ENCODE data around the gene PHIP. TPM values are rescaled to one million over a fixed set of nuclear protein-coding genes. Genes with fewer than 3 reads are reported as not detected.

Gene PHIP
- total RNA-seq, 1 experiment from 2014 or later, result 26.5 TPM

GRCh38 chr6:78984225-78984950, 93.7 kb downstream of the PHIP start:
- no peak for DNase-seq (ENCODE audit: unreplicated experiment)
- H3K9me3 Mint-ChIP-seq (ENCODE audit: unreplicated experiment), result no peaks in the 10 kb centered on the region
- H3K4me3 Mint-ChIP-seq (ENCODE audit: unreplicated experiment), result no peak overlapping the region
- POLR2A ChIA-PET, result interaction anchor here (0.9 kb wide), 1 partner anchor 15 kb away, joined by 3 read pairs; no protein-coding TSS in a partner anchor
- no peak for TF ChIP-seq CTCF (IDR thresholded peaks at IDR 0.05; ENCODE audit: unreplicated experiment)
- H3K27ac Mint-ChIP-seq (ENCODE audit: low read depth, unreplicated experiment), result no peak overlapping the region
- no peaks in the 10 kb centered on the region for H3K27me3 Mint-ChIP-seq (ENCODE audit: insufficient read depth, unreplicated experiment)
- no peaks in the 10 kb centered on the region for H3K4me1 Mint-ChIP-seq (ENCODE audit: insufficient read depth, unreplicated experiment)
- BruUV-seq (replicated peaks), result no TSS peak
- H3K36me3 Mint-ChIP-seq (ENCODE audit: insufficient read depth, unreplicated experiment), result peaks cover 85% of the 10 kb centered on the region
- intact Hi-C loops (cut with micrococcal nuclease), result no loop called here
- CTCF ChIA-PET, result interaction anchor here (0.6 kb wide), 1 partner anchor 18 kb away, joined by 3 read pairs; no protein-coding TSS in a partner anchor

- CTCF ChIA-PET, result no interaction called here
Measured at GRCh38 chr6:78967191-78967590, 110.9 kb downstream of the PHIP start.

GRCh38 chr6:78966542-78966941, 111.5 kb downstream of the PHIP start:
- no peak overlapping the region for H3K4me3 Mint-ChIP-seq (ENCODE audit: unreplicated experiment)
- H3K27ac Mint-ChIP-seq (ENCODE audit: low read depth, unreplicated experiment), result peak overlapping the region; percentile 35
- no peaks in the 10 kb centered on the region for H3K4me1 Mint-ChIP-seq (ENCODE audit: insufficient read depth, unreplicated experiment)
- H3K9me3 Mint-ChIP-seq (ENCODE audit: unreplicated experiment), result no peaks in the 10 kb centered on the region
- no TSS peak for BruUV-seq (replicated peaks)
- H3K27me3 Mint-ChIP-seq (ENCODE audit: insufficient read depth, unreplicated experiment), result no peaks in the 10 kb centered on the region
- intact Hi-C loops (cut with micrococcal nuclease), result no loop called here
- no peak for DNase-seq (ENCODE audit: unreplicated experiment)
- no peak for TF ChIP-seq CTCF (IDR thresholded peaks at IDR 0.05; ENCODE audit: unreplicated experiment)
- CTCF ChIA-PET, result no interaction called here
- POLR2A ChIA-PET, result no interaction called here
- H3K36me3 Mint-ChIP-seq (ENCODE audit: insufficient read depth, unreplicated experiment), result peaks cover 91% of the 10 kb centered on the region

More at GRCh38 chr6:78967191-78967590, 110.9 kb downstream of the PHIP start:
- no peaks in the 10 kb centered on the region for H3K9me3 Mint-ChIP-seq (ENCODE audit: unreplicated experiment)
- H3K27ac Mint-ChIP-seq (ENCODE audit: low read depth, unreplicated experiment), result no peak overlapping the region
- no peaks in the 10 kb centered on the region for H3K27me3 Mint-ChIP-seq (ENCODE audit: insufficient read depth, unreplicated experiment)
- H3K4me3 Mint-ChIP-seq (ENCODE audit: unreplicated experiment), result no peak overlapping the region
- no TSS peak for BruUV-seq (replicated peaks)
- intact Hi-C loops (cut with micrococcal nuclease), result loop anchor here (1.0 kb wide), 1 partner anchor 38 kb away; no protein-coding TSS in a partner anchor
- H3K4me1 Mint-ChIP-seq (ENCODE audit: insufficient read depth, unreplicated experiment), result no peaks in the 10 kb centered on the region
- TF ChIP-seq CTCF (IDR thresholded peaks at IDR 0.05; ENCODE audit: unreplicated experiment), result no peak
- H3K36me3 Mint-ChIP-seq (ENCODE audit: insufficient read depth, unreplicated experiment), result peaks cover 86% of the 10 kb centered on the region
- POLR2A ChIA-PET, result no interaction called here
- no peak for DNase-seq (ENCODE audit: unreplicated experiment)

GRCh38 chr6:78962448-78962847, 115.6 kb downstream of the PHIP start:
- no peak for TF ChIP-seq CTCF (IDR thresholded peaks at IDR 0.05; ENCODE audit: unreplicated experiment)
- Mint-ChIP-seq H3K27me3 (ENCODE audit: insufficient read depth, unreplicated experiment) (no peaks in the 10 kb centered on the region), H3K36me3 (ENCODE audit: insufficient read depth, unreplicated experiment) (peaks cover 86% of the 10 kb centered on the region), H3K27ac (ENCODE audit: low read depth, unreplicated experiment) (no peak overlapping the region), H3K9me3 (ENCODE audit: unreplicated experiment) (no peaks in the 10 kb centered on the region), H3K4me3 (ENCODE audit: unreplicated experiment) (no peak overlapping the region), H3K4me1 (ENCODE audit: insufficient read depth, unreplicated experiment) (no peaks in the 10 kb centered on the region)
- no TSS peak for BruUV-seq (replicated peaks)
- ChIA-PET POLR2A (no interaction called here), CTCF (no interaction called here)
- no peak for DNase-seq (ENCODE audit: unreplicated experiment)
- intact Hi-C loops (cut with micrococcal nuclease), result no loop called here

Measured in MCF 10A (cell line).